ENCODE measurements around the gene SRPRB.

SRPRB gene

DNA sequence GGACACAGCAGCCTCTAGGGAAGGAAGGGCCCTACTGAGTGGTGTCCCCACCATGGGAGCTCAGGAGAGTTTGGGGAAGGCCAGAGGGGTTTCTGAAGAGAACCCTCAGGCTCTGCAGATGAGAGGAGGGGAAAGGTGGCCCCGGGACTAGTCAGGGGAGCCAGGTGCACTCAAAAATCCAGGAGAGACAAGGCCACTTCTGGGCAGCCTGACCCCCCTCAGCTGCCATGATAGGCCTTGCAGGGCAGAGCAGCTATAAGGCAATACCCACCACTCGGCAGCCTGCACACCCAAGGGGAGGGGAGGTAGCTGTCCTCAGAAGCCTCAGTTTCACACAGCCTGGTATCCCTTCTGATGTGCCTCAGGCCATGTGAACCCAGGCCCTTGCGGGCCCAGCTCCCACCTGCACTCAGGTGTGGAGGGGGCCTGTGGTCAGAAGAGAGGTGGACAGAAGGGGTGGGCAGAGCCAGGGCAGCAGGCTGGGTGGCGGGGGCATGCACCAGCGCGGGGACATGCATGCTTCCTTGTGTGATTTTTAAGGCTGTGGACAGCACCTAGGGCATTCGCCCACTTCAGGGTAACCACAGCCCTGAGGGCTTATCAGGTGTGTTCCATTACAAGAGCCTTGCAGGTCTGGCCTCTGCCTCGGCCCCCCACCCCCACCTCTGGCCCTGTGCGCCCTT is 34.6 kb downstream of the SRPRB start:
- no peak overlapping the region for H3K4me3 ChIP-seq (ENCODE audit: low read depth, low read length)

DNA sequence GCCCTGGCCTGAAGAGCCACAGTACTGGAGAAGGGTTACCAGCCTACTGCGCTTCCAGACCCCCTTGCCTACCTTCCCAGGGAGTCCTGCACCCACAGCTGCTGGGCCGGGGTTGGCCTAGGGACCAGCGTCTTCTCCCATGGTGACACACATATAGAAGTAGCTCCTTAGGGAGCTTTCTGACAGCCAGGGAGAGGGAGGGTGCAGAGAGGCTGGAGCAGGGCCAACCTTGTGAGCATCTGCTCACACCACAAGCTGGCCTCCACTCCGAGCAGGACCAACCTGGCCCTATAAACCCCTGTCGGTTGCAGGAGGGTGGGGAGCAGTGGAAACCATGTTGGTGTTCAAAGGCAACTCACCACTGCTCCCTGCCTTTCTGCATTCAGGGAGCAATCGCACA is 35.2 kb downstream of the SRPRB start:
- no peak overlapping the region for H3K4me3 ChIP-seq (ENCODE audit: low read depth, low read length)

DNA sequence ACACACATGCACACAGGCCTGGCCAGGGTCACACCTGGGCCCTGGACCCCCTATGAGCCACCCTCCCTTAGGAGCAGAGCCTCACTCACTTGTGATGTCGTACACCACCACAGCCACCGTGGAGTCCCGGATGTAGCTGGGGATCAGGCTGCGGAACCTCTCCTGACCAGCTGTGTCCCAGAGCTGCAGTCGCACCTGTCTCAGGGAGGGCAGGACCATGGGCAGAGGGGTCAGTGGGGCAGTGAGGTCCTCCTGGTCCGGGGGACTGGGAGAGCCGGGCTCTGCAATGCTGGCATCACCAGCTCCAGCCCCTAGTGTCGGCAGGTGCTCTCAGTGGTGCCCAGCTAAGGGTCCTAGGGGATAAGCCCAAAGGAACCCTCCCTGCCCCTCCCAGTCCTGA is 35.6 kb downstream of the SRPRB start:
- H3K4me3 ChIP-seq (ENCODE audit: low read depth, low read length): no peak overlapping the region

DNA sequence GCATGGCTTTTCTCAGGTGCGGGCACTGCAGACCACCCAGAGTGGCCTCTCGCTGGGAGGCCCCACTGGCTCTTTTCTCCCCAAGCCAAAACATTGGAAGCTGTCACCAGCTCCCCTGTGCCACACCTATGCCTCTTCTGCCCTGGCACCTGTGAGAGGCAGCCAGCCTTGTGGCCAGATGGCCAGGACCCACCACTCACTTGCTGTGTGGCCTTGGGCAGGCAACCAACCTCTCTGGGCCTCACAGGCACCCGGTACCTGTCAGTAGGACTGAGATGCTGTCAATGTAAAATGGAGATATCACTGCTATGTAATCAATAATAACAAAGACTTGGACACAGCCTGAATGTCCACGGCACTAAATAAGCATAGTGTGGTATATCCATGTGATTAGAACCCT is 36.5 kb downstream of the SRPRB start:
- no peak overlapping the region for H3K4me3 ChIP-seq (ENCODE audit: low read depth, low read length)

DNA sequence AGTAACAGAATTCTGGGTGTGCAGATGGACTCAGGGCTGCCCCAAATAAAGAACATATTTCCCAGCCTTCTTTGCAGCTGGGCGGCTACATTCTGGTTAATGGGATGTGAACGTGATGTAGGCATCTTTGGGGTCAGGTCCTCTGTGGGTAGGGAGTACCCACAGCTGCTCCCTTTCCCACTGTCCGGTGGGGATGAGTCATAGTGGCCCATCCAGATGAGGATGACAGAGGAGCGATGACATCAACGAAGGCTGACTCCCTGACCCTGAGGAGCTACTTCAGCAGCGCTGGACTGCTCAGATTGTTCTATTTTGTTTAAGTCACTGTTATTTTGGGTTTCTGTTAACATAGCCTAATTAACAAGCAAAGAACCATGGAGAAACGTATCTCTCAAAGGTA is 38.0 kb downstream of the SRPRB start:
- no peak overlapping the region for H3K4me3 ChIP-seq (ENCODE audit: low read depth, low read length)

DNA sequence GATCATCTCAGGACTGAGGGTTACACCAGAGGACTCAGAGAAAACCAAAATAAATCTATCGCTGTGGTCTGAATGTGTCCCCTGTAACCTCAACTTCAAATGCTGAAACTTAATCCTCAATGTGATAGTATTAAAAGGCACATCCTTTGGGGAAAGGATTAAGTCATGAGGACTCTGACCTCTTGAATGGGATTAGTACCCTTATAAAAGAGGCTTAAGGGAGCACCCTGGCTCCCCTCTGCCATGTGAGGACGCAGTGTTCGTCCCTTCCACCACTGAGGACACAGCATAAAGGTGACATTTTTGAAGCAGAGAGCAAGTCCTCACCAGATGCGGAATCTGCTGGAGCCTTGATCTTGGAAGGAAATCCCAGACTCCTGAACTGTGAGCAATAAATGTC is 39.5 kb downstream of the SRPRB start:
- no peak overlapping the region for H3K4me3 ChIP-seq (ENCODE audit: low read depth, low read length)

DNA sequence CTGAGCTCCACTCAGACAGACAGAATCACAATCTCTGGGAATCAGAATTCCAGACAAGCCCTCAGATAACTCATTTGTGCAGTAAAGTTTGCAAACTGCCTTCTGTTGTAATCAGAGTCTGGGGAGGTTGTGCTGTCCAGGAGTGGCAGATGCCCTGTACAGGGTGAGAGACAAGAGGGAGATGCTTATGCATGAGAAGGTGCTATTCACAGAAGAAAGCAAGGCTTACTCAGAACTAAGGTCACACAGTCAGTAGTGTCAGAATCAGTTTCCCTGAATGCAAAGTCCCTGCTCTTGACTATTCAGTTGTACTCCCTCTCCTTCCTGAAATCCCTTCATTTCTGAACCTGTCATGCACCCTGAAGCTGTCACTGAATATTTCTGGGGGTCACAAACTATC is 43.7 kb downstream of the SRPRB start:
- no peak overlapping the region for H3K4me3 ChIP-seq (ENCODE audit: low read depth, low read length)

DNA sequence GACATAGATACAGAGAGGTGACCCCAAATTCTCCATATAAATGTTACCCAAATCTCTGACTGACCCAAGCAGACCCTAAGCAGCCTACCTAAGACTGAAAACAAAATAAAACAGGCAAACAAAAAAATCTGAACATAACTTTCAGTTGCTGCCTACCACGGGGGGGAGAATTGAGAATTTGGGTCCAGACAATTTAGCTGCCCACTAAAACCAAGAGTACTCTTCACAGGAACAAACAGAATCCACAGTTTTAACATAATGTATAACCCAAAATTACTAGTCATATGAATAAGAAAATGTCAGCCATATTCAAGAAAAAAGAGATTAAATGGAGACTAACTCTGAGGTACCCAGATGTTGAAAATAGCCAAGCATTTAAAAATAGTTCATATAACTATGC is 44.4 kb downstream of the SRPRB start:
- no peak overlapping the region for H3K4me3 ChIP-seq (ENCODE audit: low read depth, low read length)

DNA sequence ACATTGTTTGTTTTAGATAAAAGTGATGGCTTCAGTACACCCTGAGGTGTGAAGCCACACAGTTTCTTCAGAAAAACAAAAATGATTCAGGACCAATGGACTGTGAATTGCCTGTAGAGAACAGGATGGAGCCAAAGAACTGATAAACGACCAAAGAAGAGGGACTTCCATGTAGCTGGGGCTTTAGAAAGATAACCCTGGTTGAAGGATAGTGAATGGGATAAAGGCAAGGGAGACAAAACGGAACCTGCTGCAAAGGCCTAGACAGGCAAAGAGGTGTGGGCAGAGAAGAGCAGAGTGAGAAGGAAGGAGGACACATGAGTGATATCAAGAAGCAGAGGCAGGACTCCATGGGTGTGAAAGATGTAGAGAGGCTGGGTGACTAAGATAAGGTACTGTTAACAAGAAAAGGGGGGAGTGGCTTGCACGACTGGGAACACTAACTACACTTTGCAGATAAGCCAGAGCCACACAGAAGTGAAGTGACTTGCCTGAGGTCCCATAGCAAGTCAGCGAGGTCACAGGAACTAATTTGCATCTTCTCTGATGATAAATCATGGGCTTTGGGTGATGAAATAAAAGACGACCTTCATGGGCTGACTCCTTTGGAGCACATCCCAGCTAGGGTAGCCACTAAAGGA is 45.8 kb downstream of the SRPRB start:
- H3K4me3 ChIP-seq (ENCODE audit: low read depth, low read length): no peak overlapping the region

DNA sequence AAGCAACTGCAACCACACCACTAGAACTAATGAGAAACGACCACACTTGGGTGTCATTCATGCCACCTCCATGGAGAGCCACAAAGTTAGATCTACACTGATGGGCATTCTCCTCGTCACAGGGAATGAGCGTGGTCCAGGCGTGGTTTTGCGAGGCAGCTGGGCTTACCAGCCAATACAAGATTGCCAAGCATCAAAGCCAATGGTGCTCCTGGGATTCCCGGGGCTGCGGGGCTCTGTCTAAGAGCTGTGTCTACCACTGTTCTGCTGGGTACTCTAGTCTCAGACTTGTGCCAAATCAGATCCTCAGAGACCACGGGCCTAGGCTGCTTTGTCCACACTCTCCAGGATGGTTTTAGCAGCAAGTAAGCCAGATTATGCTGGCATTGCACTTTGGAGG is 46.3 kb downstream of the SRPRB start:
- H3K4me3 ChIP-seq (ENCODE audit: low read depth, low read length): no peak overlapping the region

DNA sequence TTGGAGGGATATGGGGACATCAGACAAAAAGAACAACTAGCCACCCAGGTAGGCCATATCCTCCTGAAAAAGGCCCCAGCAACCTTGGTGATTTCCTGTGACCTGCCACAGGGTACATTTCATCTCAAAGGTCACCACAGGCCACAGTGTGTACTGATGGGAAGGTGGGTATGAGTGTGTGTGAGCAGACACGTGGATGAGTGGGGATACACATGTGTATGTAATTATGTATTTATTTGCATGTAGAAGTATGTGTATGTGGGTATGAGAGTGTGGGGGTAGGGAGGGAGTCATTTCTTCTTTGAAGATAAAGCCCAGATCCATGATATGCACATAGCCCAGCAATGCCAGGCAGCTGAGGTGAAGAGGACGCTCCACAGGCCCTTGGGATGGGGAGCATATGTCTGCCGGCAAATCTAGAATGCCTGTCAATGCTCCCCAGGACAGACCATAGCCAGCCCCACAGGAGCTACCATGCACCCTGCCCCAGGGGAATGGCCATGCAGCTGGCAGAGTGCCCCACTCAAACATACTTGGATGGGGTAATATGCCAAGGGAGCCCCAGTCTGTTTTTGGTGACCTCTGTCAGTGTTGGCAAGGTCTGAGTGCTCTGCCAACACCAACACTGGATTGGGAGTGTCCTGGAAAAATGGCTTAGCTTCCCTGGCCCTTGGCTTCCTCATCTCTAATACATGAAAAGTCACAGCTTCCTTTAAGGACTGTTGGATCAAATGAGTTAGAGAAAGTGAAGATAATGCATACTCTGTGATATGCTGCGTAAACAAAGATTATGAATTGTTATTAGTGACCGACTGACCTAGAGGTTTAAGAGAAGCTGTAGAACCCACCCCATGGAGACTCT is 47.7 kb downstream of the SRPRB start:
- H3K4me3 ChIP-seq (ENCODE audit: low read depth, low read length): no peak overlapping the region

DNA sequence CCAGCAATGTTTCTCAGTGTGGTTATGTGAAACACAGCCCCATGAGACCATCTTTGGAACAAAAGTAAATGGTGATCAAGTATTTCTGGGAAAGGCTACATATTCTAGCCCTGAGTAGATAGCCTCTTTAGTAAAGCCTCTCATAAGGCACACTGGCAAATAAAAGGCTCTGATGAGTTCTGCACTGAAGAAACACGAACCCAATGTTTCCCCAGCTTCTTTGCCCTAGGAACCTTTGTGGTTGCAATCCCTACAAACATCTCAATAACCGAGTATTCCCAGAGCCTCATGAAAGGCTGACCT is 48.3 kb downstream of the SRPRB start:
- H3K4me3 ChIP-seq (ENCODE audit: low read depth, low read length): no peak overlapping the region

DNA sequence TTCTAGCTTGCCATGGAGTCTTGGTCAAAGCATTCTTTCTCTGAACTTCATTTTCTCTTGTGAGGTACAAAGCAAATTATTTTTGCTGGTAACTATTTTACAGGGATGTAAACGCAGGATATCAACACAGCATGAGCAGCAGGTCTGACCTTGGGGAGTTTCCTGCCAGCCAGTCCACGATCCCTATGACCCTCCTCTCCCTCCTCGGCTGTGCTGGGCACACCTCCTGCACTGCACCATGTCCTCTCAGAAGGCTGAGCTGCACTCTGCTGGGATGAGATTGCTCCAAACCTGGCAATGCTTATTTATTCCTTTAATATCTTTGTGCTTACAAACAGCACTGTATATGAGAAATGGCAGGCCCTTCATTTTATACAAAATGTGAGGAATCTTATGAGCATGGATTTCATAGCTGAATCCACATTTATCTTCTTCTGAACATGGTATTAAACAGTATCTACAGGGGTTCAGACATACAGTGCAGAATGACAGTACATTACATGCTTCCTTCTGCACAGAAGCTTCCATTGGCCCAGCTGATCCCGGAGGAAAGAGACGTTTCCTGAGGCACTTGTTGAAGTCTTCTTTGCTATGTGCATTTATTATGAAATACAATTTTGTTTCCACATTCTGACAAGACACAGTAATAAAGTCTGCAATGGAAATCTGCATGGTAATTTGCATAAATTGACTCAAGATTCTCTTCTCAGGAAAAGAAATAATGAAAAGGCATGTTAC is 48.8 kb downstream of the SRPRB start:
- H3K4me3 ChIP-seq (ENCODE audit: low read depth, low read length): no peak overlapping the region

DNA sequence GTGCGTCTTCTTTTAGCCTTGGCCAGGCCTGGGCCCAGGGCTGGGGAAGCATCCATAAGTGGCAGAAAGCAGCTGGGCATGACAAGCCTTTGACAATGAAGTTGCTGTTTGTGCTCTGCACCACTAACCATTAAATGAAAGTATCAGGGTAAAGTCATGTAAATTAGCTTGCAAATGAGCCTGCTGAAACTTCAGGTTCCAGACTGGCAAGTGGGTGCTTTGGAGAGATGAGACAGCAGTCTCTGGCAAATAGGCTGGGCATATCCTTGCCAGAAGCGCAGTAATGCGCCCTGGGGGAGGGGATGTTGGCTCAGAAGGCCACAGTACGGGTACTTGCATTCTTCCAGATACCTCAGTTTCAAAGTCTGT is 49.4 kb downstream of the SRPRB start:
- no peak overlapping the region for H3K4me3 ChIP-seq (ENCODE audit: low read depth, low read length)

DNA sequence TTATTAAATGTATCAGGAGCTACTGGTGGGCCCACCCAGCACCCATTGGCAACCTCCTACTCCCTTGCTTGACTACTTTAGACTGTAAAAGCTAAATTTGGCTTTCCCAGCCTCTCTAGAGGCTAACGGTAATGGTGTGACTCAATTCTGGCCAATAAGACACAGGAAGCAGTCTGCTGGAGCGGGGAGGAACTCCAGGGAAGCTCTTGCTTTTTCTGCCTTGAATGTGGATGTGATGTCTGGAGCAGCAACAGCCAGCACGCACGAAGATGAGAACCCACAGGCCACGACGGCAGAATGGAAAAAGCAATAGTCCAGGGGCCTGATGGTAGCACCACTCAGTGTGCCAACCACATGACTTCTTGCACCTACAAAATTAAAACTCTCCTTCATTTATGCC is 50.2 kb downstream of the SRPRB start:
- H3K4me3 ChIP-seq (ENCODE audit: low read depth, low read length): no peak overlapping the region

DNA sequence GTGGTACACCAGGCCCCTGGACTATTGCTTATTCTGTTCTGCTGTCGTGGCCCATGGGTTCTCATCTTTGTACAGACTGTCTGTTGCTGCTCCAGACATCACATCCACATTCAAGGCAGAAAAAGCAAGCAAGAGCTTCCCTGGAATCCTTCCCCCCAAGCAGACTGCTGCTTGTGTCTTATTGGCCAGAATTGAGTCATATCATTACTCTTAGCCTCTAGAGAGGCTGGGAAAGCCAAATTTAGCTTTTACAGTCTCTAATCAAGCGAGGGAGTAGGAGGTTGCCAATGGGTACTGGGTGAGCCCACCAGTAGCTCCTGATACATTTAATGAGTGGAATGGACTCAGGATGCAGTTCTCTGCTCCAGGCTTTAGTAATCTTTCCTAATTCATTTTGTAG is 50.7 kb downstream of the SRPRB start:
- H3K4me3 ChIP-seq (ENCODE audit: low read depth, low read length): no peak overlapping the region

DNA sequence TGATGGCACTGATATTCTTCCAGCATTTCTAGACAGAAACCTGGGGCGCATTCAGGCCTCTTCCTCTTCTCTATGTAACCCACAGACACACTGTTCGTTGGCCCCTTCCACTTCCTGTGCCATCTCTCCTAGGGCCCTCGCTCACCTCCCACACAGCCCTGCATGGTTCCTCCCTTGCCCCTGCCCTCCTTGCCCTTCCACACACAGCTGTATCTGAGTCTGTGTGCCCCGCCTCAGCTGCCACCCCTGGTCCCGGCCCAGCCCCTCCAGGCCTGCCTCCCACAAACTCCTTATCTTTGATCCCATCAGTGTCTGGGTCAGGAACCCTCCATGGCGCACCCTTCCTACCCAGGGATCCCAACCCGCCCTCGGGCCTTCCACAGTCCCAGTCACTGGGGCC is 52.2 kb downstream of the SRPRB start:
- no peak overlapping the region for H3K4me3 ChIP-seq (ENCODE audit: low read depth, low read length)

DNA sequence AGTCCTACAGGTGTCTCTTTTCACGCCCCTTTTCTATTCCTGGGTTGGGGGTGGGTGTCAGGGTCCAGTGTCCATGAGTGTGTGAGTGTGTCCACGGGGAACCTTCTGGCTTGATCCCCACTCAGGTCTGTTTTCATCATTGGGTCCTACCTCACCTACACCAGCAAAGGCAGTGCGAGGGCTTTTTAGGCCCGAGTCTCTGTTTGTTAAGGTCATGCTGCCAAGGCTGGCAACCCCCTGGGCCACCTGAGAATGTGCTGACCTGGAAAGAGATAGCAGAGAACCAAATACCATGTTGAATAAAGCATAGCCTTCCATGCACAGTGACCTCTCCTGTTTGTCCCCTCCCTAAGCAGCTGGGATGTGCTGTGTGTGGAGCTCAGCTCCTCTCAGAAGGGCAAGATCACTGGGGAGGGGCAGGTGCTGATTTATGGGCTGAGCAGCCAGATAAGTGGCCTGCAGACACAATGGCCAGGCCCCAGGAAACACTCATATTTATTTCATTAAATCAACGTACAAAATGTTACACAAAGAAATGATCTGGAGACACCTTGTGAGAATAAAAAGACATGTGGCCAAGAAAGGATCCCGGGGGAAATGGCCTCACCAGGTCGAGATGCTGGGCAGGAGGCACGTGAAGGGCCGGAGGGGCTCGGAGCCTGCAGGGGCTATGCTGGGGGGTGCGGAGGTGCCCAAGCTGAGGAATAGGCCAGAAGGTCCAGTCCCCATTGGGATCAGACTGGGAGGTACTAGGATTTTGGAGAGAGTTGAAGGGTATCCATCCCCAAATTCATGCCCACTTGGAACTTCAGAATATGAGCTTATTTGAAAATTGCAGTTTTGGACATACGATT is 54.0 kb downstream of the SRPRB start:
- H3K4me3 ChIP-seq (ENCODE audit: low read depth, low read length): no peak overlapping the region

DNA sequence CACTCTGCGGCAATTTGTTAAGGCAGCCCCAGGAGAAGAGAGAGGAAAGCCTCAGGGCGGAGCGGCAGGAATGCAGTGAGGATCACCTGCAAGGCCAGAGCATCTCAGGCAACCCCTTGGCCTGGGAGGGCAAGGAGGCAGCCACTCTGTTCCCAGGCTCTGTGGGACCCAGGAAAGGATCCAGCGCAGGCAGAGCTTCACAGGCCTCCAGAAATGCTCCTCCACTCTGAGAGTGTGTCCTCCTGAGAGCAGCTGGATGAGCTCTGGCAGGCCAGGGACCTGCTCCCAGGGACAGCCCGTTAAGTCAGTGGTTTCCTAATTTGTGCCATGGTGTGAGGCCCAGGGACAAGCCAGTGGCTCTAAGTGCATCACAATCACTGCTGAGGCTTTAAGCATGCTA is 54.9 kb downstream of the SRPRB start:
- H3K4me3 ChIP-seq (ENCODE audit: low read depth, low read length): no peak overlapping the region

DNA sequence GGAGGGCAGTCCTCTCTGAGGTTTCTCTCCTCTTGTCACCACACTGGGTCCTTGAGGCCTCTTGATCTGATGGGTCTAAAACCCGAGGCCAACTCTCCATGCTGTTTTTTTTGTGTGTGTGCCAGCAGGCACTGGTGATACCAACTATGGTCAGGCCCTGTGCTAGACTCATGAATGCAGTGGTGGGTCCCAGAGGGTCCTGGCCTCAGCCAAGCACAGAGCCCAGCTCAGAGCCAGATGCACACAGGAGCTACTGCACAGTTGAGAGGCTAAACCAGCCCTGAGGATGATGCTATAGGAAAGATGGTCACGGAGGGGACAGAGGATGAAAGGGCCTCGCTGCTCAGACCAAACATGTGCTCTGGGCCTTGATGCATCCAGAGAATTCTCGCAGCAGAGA is 56.5 kb downstream of the SRPRB start:
- no peak overlapping the region for H3K4me3 ChIP-seq (ENCODE audit: low read depth, low read length)

DNA sequence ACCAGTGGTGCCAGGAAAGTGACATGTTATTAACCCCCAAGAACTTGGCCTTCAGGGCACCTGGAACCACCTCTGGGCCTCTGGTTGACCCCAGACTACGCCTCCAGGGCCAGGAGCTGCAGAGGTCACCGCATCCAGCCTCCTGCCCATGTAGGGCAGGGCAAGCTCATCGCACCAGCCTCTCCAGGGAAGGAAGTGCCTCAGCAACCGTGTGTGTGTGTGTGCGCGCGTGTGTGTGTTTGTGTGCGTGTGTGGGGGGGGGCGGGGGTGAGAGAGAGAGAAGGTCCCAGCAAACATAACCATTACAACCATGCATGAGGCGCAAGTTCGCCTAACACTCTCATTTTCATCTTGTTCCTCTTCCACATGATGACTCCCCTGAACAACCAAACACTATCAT is 58.3 kb downstream of the SRPRB start:
- no peak overlapping the region for H3K4me3 ChIP-seq (ENCODE audit: low read depth, low read length)
